IgD-negative memory B cell (primary cell): ENCODE measurements around the gene PDAP1. TPM values are rescaled to one million over a fixed set of nuclear protein-coding genes. Genes with fewer than 3 reads are reported as not detected.

Source experiments
- H3K27ac Mint-ChIP-seq, 3 donors: one replicate each; pipeline ENCODE4 v1.8.0; 2020 to 2022; ENCODE audit warnings: mild to moderate bottlenecking in 3 of 3, mixed read lengths in 3 of 3, moderate library complexity in 1 of 3
- H3K27me3 Mint-ChIP-seq: one replicate; pipeline ENCODE4 v1.8.0; 2021; ENCODE audit warnings: mixed read lengths
- H3K36me3 Mint-ChIP-seq: one replicate; pipeline ENCODE4 v1.8.0; 2020; ENCODE audit warnings: mild to moderate bottlenecking, mixed read lengths
- H3K4me1 Mint-ChIP-seq, 3 donors: one replicate each; pipeline ENCODE4 v1.8.0; 2020 to 2022; ENCODE audit warnings: mixed read lengths in 3 of 3, mild to moderate bottlenecking in 1 of 3
- H3K4me3 Mint-ChIP-seq, 4 donors: one replicate each; pipeline ENCODE4 v1.8.0; 2020 to 2022; ENCODE audit warnings: mild to moderate bottlenecking in 4 of 4, mixed read lengths in 4 of 4, moderate library complexity in 3 of 4
- H3K9me3 Mint-ChIP-seq, 3 donors: one replicate each; pipeline ENCODE4 v1.8.0; 2020 to 2021; ENCODE audit warnings: mixed read lengths in 3 of 3, mild to moderate bottlenecking in 1 of 3
- polyA plus RNA-seq: library from polyadenylated mRNA; unstranded; fragments of 300-500 nt; fragmentation: Illumina TruSeq; gene quantifications from one replicate; pipeline ENCODE4 v1.2.3, GENCODE V29; 2021

The PDAP1 gene
- polyA plus RNA-seq, 1 donor from 2014 or later: 33.8 TPM

- Mint-ChIP-seq H3K4me1 (peaks cover 23 to 30% (median 29%) of the 10 kb centered on the region in 3 donors), H3K36me3 (peaks cover 3% of the 10 kb centered on the region)
These were observed 1.4 kb upstream of the PDAP1 start for GRCh38 chr7:99409806-99410205.

GRCh38 chr7:99409192-99409572 lies 785 bp upstream of the PDAP1 start:
- Mint-ChIP-seq H3K4me3 (peak overlapping the region; percentile 99 to 100 (median 99)), H3K36me3 (peaks cover 3% of the 10 kb centered on the region), H3K4me1 (peaks cover 25 to 31% (median 29%) of the 10 kb centered on the region in 3 donors), H3K27me3 (no peaks in the 10 kb centered on the region), H3K9me3 (no peaks in the 10 kb centered on the region), H3K27ac (peak overlapping the region; percentile 97 to 99 (median 98))

More at GRCh38 chr7:99409806-99410205, 1.4 kb upstream of the PDAP1 start:
- peak overlapping the region; percentile 71 to 98 (median 97) for H3K27ac Mint-ChIP-seq
- no peaks in the 10 kb centered on the region for H3K27me3 Mint-ChIP-seq
- H3K9me3 Mint-ChIP-seq: no peaks in the 10 kb centered on the region
- peak overlapping the region; percentile 99 to 100 (median 99) for H3K4me3 Mint-ChIP-seq

- Mint-ChIP-seq H3K9me3 (no peaks in the 10 kb centered on the region), H3K4me1 (peaks cover 27 to 32% (median 29%) of the 10 kb centered on the region in 3 donors), H3K27ac (peak overlapping the region; percentile 97 to 99 (median 98)), H3K27me3 (no peaks in the 10 kb centered on the region), H3K36me3 (peaks cover 7% of the 10 kb centered on the region), H3K4me3 (peak overlapping the region; percentile 99 to 100 (median 99))
These were observed 472 bp downstream of the PDAP1 start for GRCh38 chr7:99407872-99408378.

GRCh38 chr7:99406557-99406956 lies 1.8 kb downstream of the PDAP1 start:
- peak overlapping the region; percentile 18 to 100 (median 86) for H3K4me3 Mint-ChIP-seq
- no peaks in the 10 kb centered on the region for H3K27me3 Mint-ChIP-seq
- H3K9me3 Mint-ChIP-seq: no peaks in the 10 kb centered on the region
- peaks cover 27 to 32% (median 29%) of the 10 kb centered on the region in 3 donors for H3K4me1 Mint-ChIP-seq
- H3K36me3 Mint-ChIP-seq: peaks cover 7% of the 10 kb centered on the region
- H3K27ac Mint-ChIP-seq: peak overlapping the region in 2 of 3 donors; percentile 63 to 98

GRCh38 chr7:99404977-99405320 lies 3.4 kb downstream of the PDAP1 start:
- Mint-ChIP-seq H3K27ac (peak overlapping the region in 1 of 3 donors; percentile 58), H3K4me1 (peaks cover 23 to 24% (median 24%) of the 10 kb centered on the region in 3 donors)

GRCh38 chr7:99404235-99404976 lies 4.0 kb downstream of the PDAP1 start:
- peaks cover 21 to 24% (median 23%) of the 10 kb centered on the region in 3 donors for H3K4me1 Mint-ChIP-seq
- no peaks in the 10 kb centered on the region for H3K27me3 Mint-ChIP-seq
- H3K27ac Mint-ChIP-seq: peak overlapping the region; percentile 29 to 78 (median 65)
- no peaks in the 10 kb centered on the region for H3K9me3 Mint-ChIP-seq
- peak overlapping the region in 2 of 4 donors; percentile 38 to 55 for H3K4me3 Mint-ChIP-seq
- peaks cover 4% of the 10 kb centered on the region for H3K36me3 Mint-ChIP-seq

More at GRCh38 chr7:99404977-99405320, 3.4 kb downstream of the PDAP1 start:
- H3K4me3 Mint-ChIP-seq: peak overlapping the region in 2 of 4 donors; percentile 39 to 55
- peaks cover 4% of the 10 kb centered on the region for H3K36me3 Mint-ChIP-seq
- no peaks in the 10 kb centered on the region for H3K9me3 Mint-ChIP-seq
- H3K27me3 Mint-ChIP-seq: no peaks in the 10 kb centered on the region

GRCh38 chr7:99403764-99404163 lies 4.6 kb downstream of the PDAP1 start:
- peaks cover 20 to 24% (median 21%) of the 10 kb centered on the region in 3 donors for H3K4me1 Mint-ChIP-seq
- peak overlapping the region; percentile 29 to 78 (median 65) for H3K27ac Mint-ChIP-seq
- no peaks in the 10 kb centered on the region for H3K9me3 Mint-ChIP-seq
- H3K4me3 Mint-ChIP-seq: peak overlapping the region in 2 of 4 donors; percentile 38 to 53
- H3K36me3 Mint-ChIP-seq: peaks cover 4% of the 10 kb centered on the region
- H3K27me3 Mint-ChIP-seq: no peaks in the 10 kb centered on the region

GRCh38 chr7:99402854-99403253 lies 5.5 kb downstream of the PDAP1 start:
- Mint-ChIP-seq H3K27ac (peak overlapping the region in 2 of 3 donors; percentile 57 to 64), H3K4me3 (peak overlapping the region in 2 of 4 donors; percentile 53 to 78), H3K9me3 (no peaks in the 10 kb centered on the region), H3K4me1 (peaks cover 21 to 24% (median 22%) of the 10 kb centered on the region in 3 donors), H3K36me3 (peaks cover 4% of the 10 kb centered on the region), H3K27me3 (no peaks in the 10 kb centered on the region)

GRCh38 chr7:99399597-99399996 lies 8.8 kb downstream of the PDAP1 start:
- Mint-ChIP-seq H3K27ac (peak overlapping the region in 2 of 3 donors; percentile 72 to 87), H3K4me1 (peaks cover 10 to 12% (median 10%) of the 10 kb centered on the region in 3 donors), H3K4me3 (no peak overlapping the region), H3K27me3 (no peaks in the 10 kb centered on the region), H3K36me3 (peaks cover 4% of the 10 kb centered on the region), H3K9me3 (no peaks in the 10 kb centered on the region)

GRCh38 chr7:99398891-99399445 lies 9.4 kb downstream of the PDAP1 start:
- H3K4me1 Mint-ChIP-seq: peaks cover 7 to 10% (median 8%) of the 10 kb centered on the region in 3 donors
- no peaks in the 10 kb centered on the region for H3K9me3 Mint-ChIP-seq
- H3K27ac Mint-ChIP-seq: peak overlapping the region in 2 of 3 donors; percentile 73 to 87
- no peaks in the 10 kb centered on the region for H3K27me3 Mint-ChIP-seq
- peaks cover 4% of the 10 kb centered on the region for H3K36me3 Mint-ChIP-seq
- H3K4me3 Mint-ChIP-seq: peak overlapping the region in 1 of 4 donors; percentile 70

- H3K4me3 Mint-ChIP-seq: peak overlapping the region in 3 of 4 donors; percentile 21 to 83 (median 40)
- H3K4me1 Mint-ChIP-seq: peaks cover 10 to 19% (median 13%) of the 10 kb centered on the region in 3 donors
- no peaks in the 10 kb centered on the region for H3K9me3 Mint-ChIP-seq
- no peaks in the 10 kb centered on the region for H3K27me3 Mint-ChIP-seq
- H3K27ac Mint-ChIP-seq: peak overlapping the region in 1 of 3 donors; percentile 87
- H3K36me3 Mint-ChIP-seq: no peaks in the 10 kb centered on the region
These were observed 11.0 kb downstream of the PDAP1 start for GRCh38 chr7:99397297-99397983.

- peak overlapping the region in 1 of 4 donors; percentile 40 for H3K4me3 Mint-ChIP-seq
- H3K4me1 Mint-ChIP-seq: peaks cover 12 to 19% (median 13%) of the 10 kb centered on the region in 3 donors
- H3K36me3 Mint-ChIP-seq: peaks cover 1% of the 10 kb centered on the region
- no peaks in the 10 kb centered on the region for H3K9me3 Mint-ChIP-seq
- H3K27me3 Mint-ChIP-seq: no peaks in the 10 kb centered on the region
- H3K27ac Mint-ChIP-seq: peak overlapping the region in 2 of 3 donors; percentile 67 to 91
These were observed 11.7 kb downstream of the PDAP1 start for GRCh38 chr7:99396418-99397296.

- H3K4me1 Mint-ChIP-seq: peaks cover 12 to 16% (median 13%) of the 10 kb centered on the region in 3 donors
- peaks cover 1% of the 10 kb centered on the region for H3K36me3 Mint-ChIP-seq
- H3K4me3 Mint-ChIP-seq: no peak overlapping the region
- H3K27me3 Mint-ChIP-seq: no peaks in the 10 kb centered on the region
- no peaks in the 10 kb centered on the region for H3K9me3 Mint-ChIP-seq
- H3K27ac Mint-ChIP-seq: peak overlapping the region in 1 of 3 donors; percentile 32
These were observed 12.6 kb downstream of the PDAP1 start for GRCh38 chr7:99395616-99396327.
